NCI-H2227 (cell line): ENCODE data around the gene LMAN2.

Experiments
- DNase-seq: peaks from one replicate; lab custom pipeline; 2025; ENCODE audit not compliant: unreplicated experiment; lab: John Stamatoyannopoulos, UW

Gene LMAN2

DNA sequence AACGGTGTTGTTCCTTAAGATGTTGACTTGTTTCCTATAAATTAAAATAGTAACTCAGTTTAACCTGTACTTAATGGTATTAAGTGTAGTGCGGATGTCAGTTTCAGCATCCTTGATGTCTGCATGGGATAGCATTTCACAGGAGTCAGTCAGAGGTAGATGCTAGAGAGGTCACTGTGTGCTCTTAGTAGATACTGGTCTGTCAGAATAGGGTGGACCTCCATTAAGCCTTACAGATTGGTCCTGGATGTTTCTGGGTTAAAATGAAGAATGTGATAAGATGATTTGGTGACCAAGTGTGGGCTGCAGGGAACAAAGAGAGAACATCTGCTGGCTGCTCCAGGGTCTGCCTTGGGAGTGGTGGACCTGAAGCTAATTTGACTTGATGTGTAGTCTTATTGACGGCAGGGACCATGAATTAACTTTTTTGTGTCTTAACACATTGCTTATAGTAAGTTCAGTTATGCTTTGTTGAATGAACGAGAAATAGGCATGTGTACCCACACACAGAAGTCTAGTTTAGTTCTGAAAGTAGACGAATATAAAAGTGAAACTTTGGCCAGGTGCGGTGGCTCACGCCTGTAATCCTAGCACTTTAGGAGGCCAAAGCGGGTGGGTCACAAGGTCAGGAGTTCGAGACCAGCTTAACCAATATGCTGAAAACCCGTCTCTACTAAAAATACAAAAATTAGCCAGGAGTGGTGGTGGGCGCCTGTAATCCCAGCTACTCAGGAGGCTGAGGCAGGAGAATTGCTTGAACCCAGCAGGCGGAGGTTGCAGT, 60.5 kb downstream of the LMAN2 start:
- no peak for DNase-seq

DNA sequence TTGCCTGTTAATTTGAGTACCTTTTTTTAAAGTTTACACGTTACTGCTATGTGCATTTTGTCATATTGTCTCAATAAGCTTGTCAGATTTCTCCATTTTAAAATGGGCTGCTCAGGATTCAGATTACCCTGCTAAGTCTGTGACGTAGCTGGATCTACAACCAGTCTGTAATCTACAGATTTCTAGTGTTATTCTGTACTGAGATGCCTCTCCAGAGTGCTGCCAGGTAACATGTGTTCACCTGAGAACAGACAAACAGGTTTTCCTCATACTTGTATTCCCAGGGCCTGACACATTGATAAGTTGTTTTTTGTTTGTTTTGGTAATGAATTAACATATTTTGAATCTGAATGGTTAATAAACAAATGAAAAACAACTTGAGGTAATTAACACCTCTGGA, 63.3 kb downstream of the LMAN2 start:
- no peak for DNase-seq
